Measurements from ENCODE around the gene PHLDB1.

DNA sequence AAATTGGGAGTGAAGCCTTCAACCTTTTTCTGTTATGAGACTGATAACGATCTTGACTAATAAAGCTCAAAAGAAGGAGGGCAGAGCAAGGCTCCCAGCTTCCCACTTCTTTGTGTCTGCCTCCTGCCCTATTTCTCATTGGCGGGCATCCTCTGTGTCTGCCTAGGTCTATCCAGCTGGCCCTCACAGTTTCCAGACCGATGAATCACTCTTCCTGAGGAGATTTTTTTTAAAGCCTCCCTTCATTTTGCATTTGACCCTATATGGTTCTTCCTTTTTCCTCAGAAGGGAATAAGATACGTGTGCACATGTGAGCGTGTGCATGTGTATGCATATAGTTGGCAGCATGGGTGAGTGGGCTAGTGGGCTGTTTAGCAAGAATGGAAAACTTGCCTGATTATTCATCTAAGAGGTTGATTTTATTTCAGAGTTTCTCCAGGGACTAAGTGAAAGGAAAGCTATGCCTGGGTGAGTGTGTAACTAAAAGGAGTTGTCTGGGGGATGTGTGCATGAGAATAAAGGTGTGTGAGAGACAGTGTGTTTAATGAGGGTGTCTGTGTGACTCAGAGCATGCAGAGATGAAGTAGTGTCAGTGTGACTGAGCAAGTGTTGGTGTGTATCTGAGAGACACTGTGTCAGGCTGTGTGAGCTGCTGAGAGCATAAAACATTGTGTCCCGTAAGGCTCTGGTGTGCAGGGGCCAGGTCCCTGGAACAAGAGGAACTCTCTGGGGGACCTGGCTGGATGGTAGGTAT, 12.2 kb downstream of the PHLDB1 start:
- no peak for TF ChIP-seq RAD21 (IDR thresholded peaks at IDR 0.05; ENCODE audit: low read depth)
- no peak for TF ChIP-seq EP300 (IDR thresholded peaks at IDR 0.05; ENCODE audit: borderline replicate concordance)
- TF ChIP-seq TAF1 (IDR thresholded peaks at IDR 0.05; ENCODE audit: low read depth) = no peak
- TF ChIP-seq REST (IDR thresholded peaks at IDR 0.05; ENCODE audit: low read depth) = no peak
- no peak for TF ChIP-seq TEAD4 (IDR thresholded peaks at IDR 0.05)
- no peak for TF ChIP-seq USF1 (IDR thresholded peaks at IDR 0.05)
- no peak for TF ChIP-seq YY1 (IDR thresholded peaks at IDR 0.05; ENCODE audit: low read depth)
- no peak for TF ChIP-seq FOXM1 (IDR thresholded peaks at IDR 0.05; ENCODE audit: borderline replicate concordance, low read depth)
- TF ChIP-seq, protein P1, sequence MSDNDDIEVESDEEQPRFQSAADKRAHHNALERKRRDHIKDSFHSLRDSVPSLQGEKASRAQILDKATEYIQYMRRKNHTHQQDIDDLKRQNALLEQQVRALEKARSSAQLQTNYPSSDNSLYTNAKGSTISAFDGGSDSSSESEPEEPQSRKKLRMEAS (IDR thresholded peaks at IDR 0.05) = no peak
- TF ChIP-seq CEBPB (IDR thresholded peaks at IDR 0.05) = no peak
- TF ChIP-seq NFIC (IDR thresholded peaks at IDR 0.05) = no peak
- no peak for TF ChIP-seq EGR1 (IDR thresholded peaks at IDR 0.05)
- no peak for TF ChIP-seq ZBTB7A (IDR thresholded peaks at IDR 0.05; ENCODE audit: low read depth)
